Activated naive CD8-positive, alpha-beta T cell (primary cell): ENCODE results near the gene M6PR.
"Not testable (repeated sequence)": the region's sequence is repeated elsewhere in the genome, so short reads cannot be mapped to it uniquely, and the experiment has no call there.

Source experiments
- H3K27ac Mint-ChIP-seq: one replicate; pipeline ENCODE4 v1.8.0; 2021; ENCODE audit warnings: mixed read lengths
- H3K27me3 Mint-ChIP-seq: one replicate; pipeline ENCODE4 v1.8.0; 2021; ENCODE audit warnings: mixed read lengths
- H3K36me3 Mint-ChIP-seq: one replicate; pipeline ENCODE4 v1.8.0; 2021; ENCODE audit warnings: mixed read lengths
- H3K4me1 Mint-ChIP-seq: one replicate; pipeline ENCODE4 v1.8.0; 2021; ENCODE audit warnings: low read depth, mixed read lengths
- H3K4me3 Mint-ChIP-seq: one replicate; pipeline ENCODE4 v1.8.0; 2021; ENCODE audit warnings: mild to moderate bottlenecking, mixed read lengths
- H3K9me3 Mint-ChIP-seq: one replicate; pipeline ENCODE4 v1.8.0; 2021; ENCODE audit warnings: low read depth, mixed read lengths

Gene M6PR

GRCh38 chr12:8909752-8910151, 39.7 kb downstream of the M6PR start:
- Mint-ChIP-seq H3K27me3 (no peaks in the 10 kb centered on the region), H3K27ac (no peak overlapping the region), H3K4me1 (peaks cover 17% of the 10 kb centered on the region), H3K9me3 (no peaks in the 10 kb centered on the region), H3K4me3 (no peak overlapping the region), H3K36me3 (no peaks in the 10 kb centered on the region)

- H3K4me3 Mint-ChIP-seq: no peak overlapping the region
Measured at GRCh38 chr12:8907513-8907912, 41.9 kb downstream of the M6PR start.

GRCh38 chr12:8906266-8907180, 42.9 kb downstream of the M6PR start:
- H3K27me3 Mint-ChIP-seq: no peaks in the 10 kb centered on the region
- H3K4me1 Mint-ChIP-seq: peaks cover under 1% of the 10 kb centered on the region
- no peak overlapping the region for H3K4me3 Mint-ChIP-seq
- no peaks in the 10 kb centered on the region for H3K36me3 Mint-ChIP-seq
- H3K27ac Mint-ChIP-seq: no peak overlapping the region
- H3K9me3 Mint-ChIP-seq: no peaks in the 10 kb centered on the region

More at GRCh38 chr12:8907513-8907912, 41.9 kb downstream of the M6PR start:
- no peaks in the 10 kb centered on the region for H3K27me3 Mint-ChIP-seq
- H3K27ac Mint-ChIP-seq: no peak overlapping the region
- peaks cover 3% of the 10 kb centered on the region for H3K4me1 Mint-ChIP-seq
- H3K9me3 Mint-ChIP-seq: no peaks in the 10 kb centered on the region
- H3K36me3 Mint-ChIP-seq: no peaks in the 10 kb centered on the region

GRCh38 chr12:8905546-8905945, 43.9 kb downstream of the M6PR start:
- no peaks in the 10 kb centered on the region for H3K27me3 Mint-ChIP-seq
- H3K4me3 Mint-ChIP-seq: no peak overlapping the region
- no peaks in the 10 kb centered on the region for H3K36me3 Mint-ChIP-seq
- no peaks in the 10 kb centered on the region for H3K4me1 Mint-ChIP-seq
- no peak overlapping the region for H3K27ac Mint-ChIP-seq
- no peaks in the 10 kb centered on the region for H3K9me3 Mint-ChIP-seq

- H3K27ac Mint-ChIP-seq: no peak overlapping the region
- no peaks in the 10 kb centered on the region for H3K36me3 Mint-ChIP-seq
- H3K9me3 Mint-ChIP-seq: no peaks in the 10 kb centered on the region
- no peaks in the 10 kb centered on the region for H3K27me3 Mint-ChIP-seq
- H3K4me3 Mint-ChIP-seq: no peak overlapping the region
- H3K4me1 Mint-ChIP-seq: no peaks in the 10 kb centered on the region
Measured at GRCh38 chr12:8904665-8905064, 44.8 kb downstream of the M6PR start.

GRCh38 chr12:8903646-8904045, 45.8 kb downstream of the M6PR start:
- no peaks in the 10 kb centered on the region for H3K27me3 Mint-ChIP-seq
- H3K36me3 Mint-ChIP-seq: no peaks in the 10 kb centered on the region
- H3K27ac Mint-ChIP-seq: no peak overlapping the region
- H3K4me1 Mint-ChIP-seq: no peaks in the 10 kb centered on the region
- no peaks in the 10 kb centered on the region for H3K9me3 Mint-ChIP-seq
- H3K4me3 Mint-ChIP-seq: no peak overlapping the region

- not testable (repeated sequence) for H3K4me3 Mint-ChIP-seq, H3K4me1 Mint-ChIP-seq, H3K27me3 Mint-ChIP-seq, H3K36me3 Mint-ChIP-seq, H3K9me3 Mint-ChIP-seq, H3K27ac Mint-ChIP-seq
Measured at GRCh38 chr12:8902703-8903102, 46.7 kb downstream of the M6PR start.

- Mint-ChIP-seq H3K27ac (no peak overlapping the region), H3K27me3 (no peaks in the 10 kb centered on the region), H3K4me1 (no peaks in the 10 kb centered on the region), H3K4me3 (no peak overlapping the region), H3K36me3 (no peaks in the 10 kb centered on the region), H3K9me3 (no peaks in the 10 kb centered on the region)
Measured at GRCh38 chr12:8899830-8900229, 49.6 kb downstream of the M6PR start.

- Mint-ChIP-seq H3K4me3 (no peak overlapping the region), H3K27ac (no peak overlapping the region), H3K27me3 (no peaks in the 10 kb centered on the region), H3K36me3 (no peaks in the 10 kb centered on the region), H3K4me1 (no peaks in the 10 kb centered on the region), H3K9me3 (no peaks in the 10 kb centered on the region)
Measured at GRCh38 chr12:8897081-8897480, 52.4 kb downstream of the M6PR start.

GRCh38 chr12:8894986-8895385, 54.5 kb downstream of the M6PR start:
- Mint-ChIP-seq H3K4me3 (no peak overlapping the region), H3K4me1 (peaks cover 4% of the 10 kb centered on the region), H3K27me3 (no peaks in the 10 kb centered on the region), H3K36me3 (no peaks in the 10 kb centered on the region), H3K27ac (no peak overlapping the region), H3K9me3 (no peaks in the 10 kb centered on the region)

GRCh38 chr12:8894378-8894777, 55.1 kb downstream of the M6PR start:
- Mint-ChIP-seq H3K4me3 (no peak overlapping the region), H3K27me3 (no peaks in the 10 kb centered on the region), H3K27ac (no peak overlapping the region), H3K36me3 (no peaks in the 10 kb centered on the region), H3K9me3 (no peaks in the 10 kb centered on the region), H3K4me1 (peaks cover 4% of the 10 kb centered on the region)

- Mint-ChIP-seq H3K9me3 (no peaks in the 10 kb centered on the region), H3K36me3 (no peaks in the 10 kb centered on the region), H3K4me1 (peaks cover 4% of the 10 kb centered on the region), H3K4me3 (no peak overlapping the region), H3K27ac (no peak overlapping the region), H3K27me3 (peaks cover 2% of the 10 kb centered on the region)
Measured at GRCh38 chr12:8891976-8892375, 57.5 kb downstream of the M6PR start.
